GDM1 (cell line): ENCODE results near the gene INSL3.
"Not testable (repeated sequence)": the region's sequence is repeated elsewhere in the genome, so short reads cannot be mapped to it uniquely, and the experiment has no call there.

Experiments
- DNase-seq: peaks from one replicate; lab custom pipeline; 2025; lab: John Stamatoyannopoulos, UW

The INSL3 gene

DNA sequence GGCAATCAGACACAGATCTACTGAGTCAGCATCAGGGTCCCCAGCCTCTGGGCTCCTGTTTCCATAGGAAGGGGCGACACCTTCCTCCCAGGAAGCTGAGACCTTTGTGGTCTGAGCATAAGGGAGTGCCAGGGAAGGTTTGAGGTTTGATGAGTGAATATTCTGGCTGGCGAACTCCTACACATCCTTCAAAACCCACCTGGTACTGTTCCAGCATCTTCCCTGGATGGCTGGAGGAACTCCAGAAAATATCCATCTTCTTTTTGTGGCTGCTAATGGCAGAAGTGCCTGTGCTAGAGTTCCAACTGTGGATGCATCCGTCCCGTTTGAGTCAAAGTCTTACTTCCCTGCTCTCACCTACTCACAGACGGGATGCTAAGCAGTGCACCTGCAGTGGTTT is 9.2 kb downstream of the INSL3 start:
- DNase-seq, result no peak

DNA sequence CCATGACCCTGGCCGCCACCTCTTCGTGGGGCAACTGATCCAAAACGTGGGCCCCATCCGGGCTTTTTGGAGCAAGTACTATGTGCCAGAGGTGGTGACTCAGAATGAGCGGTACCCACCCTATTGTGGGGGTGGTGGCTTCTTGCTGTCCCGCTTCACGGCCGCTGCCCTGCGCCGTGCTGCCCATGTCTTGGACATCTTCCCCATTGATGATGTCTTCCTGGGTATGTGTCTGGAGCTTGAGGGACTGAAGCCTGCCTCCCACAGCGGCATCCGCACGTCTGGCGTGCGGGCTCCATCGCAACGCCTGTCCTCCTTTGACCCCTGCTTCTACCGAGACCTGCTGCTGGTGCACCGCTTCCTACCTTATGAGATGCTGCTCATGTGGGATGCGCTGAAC is 9.6 kb downstream of the INSL3 start:
- DNase-seq, result no peak

DNA sequence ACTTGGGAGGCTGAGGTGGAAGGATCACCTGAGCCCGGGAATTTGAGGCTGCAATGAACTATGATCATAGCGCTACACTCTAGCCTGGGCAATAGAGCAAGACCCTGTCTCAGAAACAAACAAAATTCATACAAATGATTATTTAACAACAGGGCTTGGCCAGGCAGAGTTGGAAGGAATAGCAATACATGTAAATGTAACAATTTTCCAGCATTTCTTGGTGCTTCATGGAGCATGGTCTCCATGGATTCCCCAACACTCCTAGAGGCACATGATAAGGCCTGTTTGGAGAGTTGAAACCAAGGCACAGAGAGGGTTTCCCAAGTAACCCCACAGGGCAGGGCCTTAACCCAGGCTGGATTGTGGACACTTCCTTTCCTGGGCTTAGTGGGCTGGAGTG is 10.2 kb downstream of the INSL3 start:
- no peak for DNase-seq

DNA sequence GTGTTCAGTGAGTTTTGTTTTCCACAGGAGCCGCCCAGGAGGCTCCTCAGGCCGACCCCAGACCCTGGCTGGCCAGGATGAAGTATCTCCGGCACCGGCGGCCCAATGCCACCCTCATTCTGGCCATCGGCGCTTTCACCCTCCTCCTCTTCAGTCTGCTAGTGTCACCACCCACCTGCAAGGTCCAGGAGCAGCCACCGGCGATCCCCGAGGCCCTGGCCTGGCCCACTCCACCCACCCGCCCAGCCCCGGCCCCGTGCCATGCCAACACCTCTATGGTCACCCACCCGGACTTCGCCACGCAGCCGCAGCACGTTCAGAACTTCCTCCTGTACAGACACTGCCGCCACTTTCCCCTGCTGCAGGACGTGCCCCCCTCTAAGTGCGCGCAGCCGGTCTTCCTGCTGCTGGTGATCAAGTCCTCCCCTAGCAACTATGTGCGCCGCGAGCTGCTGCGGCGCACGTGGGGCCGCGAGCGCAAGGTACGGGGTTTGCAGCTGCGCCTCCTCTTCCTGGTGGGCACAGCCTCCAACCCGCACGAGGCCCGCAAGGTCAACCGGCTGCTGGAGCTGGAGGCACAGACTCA is 13.5 kb downstream of the INSL3 start:
- no peak for DNase-seq

DNA sequence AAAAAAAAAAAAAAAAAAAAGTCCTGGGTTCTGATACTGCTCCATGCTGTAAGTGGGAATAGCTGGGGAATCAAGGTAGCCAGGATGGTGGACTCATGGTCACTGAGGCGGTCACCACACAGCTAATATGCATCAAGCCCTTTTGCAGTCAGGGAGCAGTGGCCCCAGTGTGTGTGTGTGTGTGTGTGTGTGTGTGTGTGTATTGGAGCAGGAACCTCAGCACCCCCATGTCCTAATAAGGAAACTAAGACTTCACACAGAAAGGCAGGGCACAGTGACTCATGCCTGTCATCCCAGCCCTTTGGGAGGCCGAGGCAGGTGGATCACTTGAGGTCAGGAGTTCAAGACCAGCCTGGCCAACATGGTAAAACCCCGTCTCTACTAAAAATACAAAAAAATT is 14.4 kb downstream of the INSL3 start:
- DNase-seq, result no peak

DNA sequence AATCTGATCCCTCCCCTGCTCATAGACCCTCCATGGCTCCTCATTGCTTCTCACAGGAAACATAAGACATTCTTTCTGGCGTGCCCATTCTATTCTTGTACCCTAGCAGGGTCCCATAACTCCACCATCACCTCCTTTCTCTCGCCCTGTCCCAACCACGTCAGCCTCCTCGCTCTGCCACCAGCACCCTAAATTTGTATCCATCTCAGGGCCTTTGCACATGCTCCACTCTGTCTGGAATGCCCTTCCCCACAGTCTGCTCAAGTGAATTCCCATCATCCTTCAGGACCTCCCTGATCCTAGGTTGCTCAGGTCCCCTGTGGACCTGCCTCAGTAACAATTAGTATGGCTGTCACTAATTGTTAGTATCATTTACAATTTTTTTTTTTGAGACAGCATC is 15.9 kb downstream of the INSL3 start:
- DNase-seq, result no peak

DNA sequence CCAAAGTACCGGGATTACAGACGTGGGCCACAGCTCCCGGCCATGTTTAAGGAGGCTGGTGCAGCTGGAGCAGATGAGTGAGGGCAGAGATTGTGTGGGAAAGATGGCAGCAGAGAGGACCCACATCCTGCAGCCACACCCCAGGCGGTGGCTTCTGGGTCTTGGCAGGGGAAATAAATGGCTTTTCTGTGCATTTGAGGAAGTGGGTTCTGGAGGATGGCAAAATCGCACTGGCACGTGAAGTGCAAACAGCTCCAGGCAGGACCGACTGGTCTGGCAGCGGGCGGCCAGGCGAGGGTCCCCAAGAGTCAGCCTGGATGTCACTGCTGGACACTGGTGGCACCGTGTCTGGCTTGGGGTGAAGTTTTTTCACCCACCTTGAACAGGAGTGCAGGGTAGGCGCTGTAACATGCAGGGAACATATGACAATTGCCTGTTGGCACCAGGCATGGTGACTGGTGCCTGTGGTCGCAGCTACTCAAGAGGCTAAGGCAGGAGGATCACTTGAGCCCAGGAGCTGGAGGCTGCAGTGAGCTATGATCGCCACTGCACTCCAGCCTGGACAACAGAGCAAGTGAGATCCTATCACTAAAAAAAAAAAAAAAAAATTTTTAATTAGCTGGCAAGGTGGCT is 17.9 kb downstream of the INSL3 start:
- peak; percentile 68 for DNase-seq

DNA sequence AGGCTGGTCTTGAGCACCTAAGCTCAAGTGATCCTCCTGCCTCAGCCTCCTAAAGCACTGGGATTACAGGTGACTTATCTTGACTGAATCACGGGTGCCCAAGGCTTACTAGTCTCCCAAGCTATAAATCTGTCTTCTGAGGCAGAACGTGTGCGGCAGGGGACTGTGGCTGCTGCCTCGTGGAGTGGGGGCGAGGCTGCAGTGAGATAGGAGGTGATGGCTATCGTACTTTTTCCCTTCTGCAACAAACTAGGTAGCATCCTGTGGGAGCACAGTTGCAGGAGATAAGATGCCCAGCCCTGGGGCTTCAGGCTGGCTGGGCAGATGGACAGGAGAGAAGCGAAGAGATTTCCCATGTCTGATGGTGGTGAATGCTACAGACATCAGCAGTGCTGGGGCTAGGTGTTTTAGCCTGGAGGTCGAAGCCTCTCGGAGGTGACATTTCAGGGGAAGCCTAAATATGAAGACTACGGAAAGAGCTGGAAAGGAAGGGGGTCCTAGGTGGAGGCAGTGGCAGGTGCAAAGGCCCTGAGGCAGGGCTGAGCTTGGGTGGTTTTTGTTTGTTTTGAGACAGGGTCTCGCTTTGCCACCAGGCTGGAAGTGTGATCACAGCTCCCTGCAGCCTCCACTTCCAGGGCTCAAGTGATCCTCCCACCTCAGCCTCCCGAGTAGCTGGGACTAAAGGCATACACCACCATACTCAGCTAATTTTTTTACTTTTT is 19.0 kb downstream of the INSL3 start:
- no peak for DNase-seq

DNA sequence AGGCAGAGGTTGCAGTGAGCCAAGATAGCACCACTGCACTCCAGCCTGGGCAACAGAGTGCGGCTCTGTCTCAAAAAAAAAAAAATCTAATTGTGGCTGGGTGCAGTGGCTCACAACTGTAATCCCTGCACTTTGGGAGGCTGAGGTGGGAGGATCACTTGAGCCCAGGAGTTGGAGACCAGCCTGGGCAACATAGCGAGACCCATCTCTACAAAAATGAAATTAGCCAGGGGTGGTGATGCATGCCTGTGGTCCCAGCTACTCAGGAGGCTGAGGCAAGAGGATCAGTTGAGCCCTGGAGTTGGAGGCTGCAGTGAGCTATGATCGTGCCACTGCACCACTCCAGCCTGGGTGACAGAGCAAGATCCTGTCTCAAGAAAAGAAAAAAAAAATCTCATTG is 22.7 kb downstream of the INSL3 start:
- not testable (repeated sequence) for DNase-seq

DNA sequence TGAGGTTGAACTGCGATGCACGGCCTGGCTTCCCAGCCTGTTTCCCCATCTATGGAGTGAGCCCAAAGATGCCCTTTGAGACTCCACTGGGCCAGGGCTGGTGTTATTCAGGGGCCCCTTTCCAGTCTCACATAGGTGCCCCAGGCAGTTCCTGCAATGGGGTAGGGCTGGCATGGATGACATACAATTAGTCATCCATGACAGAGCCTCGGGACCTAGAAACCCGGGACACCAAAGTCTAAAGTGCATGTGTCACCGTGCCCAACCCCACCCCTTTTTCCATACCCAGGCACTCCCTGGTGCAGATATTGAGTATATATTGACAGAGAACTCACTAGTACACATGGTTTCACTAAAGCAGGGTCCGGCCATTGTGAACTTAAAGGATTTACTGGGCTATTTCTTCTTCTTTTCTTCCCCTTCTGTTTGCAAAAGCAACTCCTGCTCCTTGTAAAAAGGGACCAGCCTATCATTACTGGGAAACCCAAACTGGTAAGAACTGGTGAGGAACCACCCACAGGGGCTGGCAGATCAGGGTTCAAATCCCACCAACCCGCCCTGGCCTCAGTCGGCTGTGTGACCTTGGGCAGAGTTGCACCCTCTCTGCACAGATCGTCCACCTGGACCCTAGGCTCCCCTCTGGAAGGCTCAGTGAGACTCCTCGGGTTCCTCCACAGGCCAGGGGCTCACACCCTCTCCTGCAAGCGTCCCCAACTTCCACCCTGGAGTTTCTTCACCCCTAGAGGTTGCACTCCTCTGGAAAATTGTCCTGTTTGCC is 23.7 kb downstream of the INSL3 start:
- no peak for DNase-seq

DNA sequence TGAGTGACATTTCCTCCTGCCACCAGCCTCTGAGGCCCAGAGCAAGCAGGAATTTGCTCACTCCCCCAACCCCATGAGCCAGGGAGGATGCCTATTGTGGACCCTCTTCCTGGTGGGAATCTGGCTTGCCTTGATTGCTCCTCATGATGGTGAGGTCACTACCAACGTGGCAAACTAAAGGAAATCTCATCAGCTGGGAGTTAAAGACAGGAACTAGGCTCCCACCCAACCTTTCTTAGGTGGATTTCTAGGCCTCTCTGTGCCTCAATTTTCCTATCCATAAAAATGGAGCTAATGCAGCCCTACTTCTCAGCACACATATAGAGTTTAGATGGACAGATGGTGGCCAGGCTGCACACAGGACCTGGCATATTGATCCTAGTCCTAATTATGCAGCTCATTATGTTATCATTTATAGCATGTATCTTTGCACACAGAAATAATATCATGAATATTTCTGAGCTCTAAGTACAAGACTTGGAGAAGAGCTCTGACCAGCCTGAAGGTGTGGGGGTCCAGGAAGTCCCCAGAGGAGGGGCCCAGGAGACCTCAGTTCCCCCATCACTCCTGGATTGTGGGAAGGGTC is 24.4 kb downstream of the INSL3 start:
- DNase-seq, result no peak

DNA sequence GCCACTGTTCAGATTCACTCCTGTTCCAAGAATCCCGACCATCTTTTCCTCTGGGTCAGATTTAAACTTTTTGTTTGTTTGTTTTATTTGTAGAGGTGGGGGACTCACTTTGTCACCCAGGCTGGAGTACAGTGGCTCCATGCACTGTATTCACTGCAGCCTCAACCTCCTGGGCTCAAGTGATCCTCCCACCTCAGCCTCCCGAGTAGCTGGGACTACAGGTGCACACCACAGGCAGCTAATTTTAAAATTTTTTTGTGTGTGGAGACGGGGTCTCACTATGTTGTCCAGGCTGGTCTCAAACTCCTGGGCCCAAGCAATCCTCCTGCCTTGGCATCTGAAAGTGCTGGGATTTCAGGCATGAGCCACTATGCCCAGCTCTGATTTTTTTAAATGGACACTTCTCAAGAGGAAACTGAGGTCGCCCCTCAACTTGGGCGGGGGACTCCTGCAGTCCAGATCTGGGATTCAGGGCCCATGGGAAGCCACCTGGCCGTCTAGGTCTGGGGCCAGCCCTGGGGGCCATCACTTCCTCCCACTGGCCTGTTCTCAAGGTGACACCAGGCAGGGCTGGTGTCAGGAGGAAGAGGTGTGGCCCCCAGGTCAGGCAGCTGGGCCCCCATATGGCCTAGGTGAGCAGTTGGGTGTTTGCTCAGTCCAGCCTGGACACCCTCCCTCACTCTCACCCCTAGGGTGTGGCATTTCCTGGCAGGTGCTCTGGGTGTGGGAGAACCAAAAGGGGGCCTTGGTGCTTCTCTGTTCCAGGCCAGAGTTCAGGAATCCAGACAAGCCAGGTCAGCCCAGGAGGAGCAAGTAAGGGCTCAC is 25.1 kb downstream of the INSL3 start:
- no peak for DNase-seq

DNA sequence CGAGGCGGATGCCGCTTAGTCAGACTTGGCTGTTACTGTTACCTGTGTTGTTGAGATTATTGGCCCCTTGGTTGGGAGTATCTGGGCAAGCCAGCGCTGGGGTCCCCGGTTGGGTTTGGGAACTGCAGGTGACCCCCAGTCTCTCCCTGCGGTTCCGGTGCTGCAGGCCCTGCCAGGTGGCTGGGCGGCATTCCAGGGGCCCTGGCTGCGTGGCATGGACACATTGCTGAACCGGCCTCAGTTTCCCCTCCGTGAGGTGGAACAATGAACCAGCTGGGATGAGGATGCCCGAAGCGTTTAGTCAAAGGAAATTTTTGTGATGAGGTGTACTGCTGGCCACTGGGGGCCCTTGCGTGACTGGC is 25.8 kb downstream of the INSL3 start:
- DNase-seq, result no peak

DNA sequence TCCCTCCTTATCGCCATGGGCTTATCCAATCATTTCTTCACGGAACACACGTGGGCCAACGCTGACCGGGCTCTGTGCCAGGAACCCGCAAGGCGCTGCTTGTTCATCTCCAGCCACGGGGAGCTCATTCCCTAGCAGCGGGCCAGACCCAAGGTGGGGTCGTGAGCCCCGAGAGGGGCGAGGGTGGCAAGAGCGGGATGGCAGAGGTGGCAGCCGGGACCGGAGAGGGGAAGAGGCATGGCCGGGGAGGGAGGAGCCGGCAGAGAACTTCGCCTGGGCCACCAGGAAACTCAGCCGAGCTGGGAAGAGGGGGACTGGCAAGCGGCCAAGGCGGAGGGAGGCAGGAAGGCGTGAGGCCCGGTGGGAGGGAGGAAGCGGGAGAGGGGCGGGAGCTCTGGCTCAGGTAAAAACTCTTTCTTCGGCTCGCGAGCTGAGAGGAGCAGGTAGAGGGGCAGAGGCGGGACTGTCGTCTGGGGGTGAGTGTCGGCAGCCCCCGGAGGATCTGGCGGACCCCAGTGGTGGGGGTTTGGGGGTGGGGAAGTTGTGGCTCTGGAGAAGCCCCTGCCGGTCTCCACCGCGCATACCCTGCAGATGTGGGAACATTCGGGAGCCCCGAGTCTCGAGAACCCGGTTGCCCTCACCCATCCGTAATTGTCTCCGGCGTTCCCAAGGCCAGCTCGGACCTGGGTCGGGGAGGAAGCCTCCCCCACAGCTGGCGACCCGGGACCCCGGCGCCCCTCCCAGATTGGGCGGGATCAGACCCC is 26.4 kb downstream of the INSL3 start, which contains the start of gene B3GNT3:
TSS of gene B3GNT3 (plus strand) at position 408 of the 764 bp plus-strand sequence. CDS start 12,670 bp downstream, outside the sequence.
- DNase-seq, result no peak

DNA sequence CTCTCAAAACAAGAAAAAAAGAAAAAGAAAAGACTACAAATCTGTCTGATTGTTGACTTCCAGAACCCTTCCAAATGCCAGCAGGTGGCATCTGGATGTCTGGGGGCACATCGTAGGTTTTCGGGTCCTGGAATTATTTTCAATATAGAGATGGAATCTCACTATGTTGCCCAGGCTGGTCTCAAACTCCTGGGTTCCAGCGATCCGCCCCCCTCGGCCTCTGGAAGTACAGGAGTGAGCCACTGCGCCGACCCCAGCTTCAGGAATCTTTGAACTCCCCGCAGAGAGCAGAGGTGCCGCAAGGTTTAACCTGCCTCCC is 26.9 kb downstream of the INSL3 start:
- DNase-seq, result no peak

DNA sequence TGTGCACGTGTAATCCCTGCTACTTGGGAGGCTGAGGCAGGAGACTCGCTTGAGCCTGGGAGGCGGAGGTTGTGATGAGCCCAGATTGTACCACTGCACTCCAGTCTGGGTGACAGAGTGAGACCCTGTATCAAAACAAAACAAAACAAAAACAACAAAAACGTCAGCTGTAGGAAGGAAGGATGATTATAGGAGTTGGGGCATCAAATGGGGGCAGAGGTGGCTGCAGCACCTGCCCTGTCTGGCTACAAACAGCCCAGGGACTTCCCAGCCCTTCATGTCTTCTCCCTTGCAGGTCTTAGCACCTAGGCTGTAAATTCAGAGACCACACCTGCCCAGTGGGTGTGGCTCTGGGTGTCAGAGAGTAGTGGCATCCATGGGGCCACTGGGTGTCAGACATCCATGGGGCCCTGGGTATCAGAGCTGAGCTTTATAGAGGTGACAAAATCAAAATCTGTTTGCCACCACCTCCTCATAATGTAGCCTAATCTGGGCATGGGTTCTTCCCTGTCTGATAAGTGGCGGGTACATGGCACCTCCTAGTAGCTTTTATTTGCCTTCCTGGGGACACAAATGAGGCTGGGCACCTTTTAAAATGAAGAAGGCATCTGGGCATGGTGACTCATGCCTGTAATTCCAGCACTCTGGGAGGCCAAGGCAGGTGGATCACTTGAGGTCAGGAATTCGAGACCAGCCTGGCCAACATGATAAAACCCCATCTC is 31.1 kb downstream of the INSL3 start:
- no peak for DNase-seq

DNA sequence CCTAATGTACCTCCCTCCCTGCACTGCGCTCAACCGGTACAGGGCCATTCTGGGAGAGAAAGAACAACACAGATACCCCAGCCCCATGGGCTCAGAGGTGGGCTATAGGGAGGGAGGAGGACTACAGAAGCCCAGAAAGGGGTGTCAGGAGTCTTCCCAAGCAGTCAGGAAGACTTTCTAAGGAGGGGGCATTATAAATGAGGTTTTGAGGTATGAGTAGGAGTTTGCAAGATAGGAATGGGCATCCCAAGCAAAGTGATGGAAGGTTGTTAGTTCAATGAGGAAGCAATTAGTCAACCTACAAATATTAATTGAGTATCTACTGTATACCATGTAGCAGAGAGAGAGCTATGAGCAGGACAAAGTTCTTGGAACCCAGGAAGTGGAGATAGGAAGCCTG is 32.7 kb downstream of the INSL3 start:
- DNase-seq, result no peak

DNA sequence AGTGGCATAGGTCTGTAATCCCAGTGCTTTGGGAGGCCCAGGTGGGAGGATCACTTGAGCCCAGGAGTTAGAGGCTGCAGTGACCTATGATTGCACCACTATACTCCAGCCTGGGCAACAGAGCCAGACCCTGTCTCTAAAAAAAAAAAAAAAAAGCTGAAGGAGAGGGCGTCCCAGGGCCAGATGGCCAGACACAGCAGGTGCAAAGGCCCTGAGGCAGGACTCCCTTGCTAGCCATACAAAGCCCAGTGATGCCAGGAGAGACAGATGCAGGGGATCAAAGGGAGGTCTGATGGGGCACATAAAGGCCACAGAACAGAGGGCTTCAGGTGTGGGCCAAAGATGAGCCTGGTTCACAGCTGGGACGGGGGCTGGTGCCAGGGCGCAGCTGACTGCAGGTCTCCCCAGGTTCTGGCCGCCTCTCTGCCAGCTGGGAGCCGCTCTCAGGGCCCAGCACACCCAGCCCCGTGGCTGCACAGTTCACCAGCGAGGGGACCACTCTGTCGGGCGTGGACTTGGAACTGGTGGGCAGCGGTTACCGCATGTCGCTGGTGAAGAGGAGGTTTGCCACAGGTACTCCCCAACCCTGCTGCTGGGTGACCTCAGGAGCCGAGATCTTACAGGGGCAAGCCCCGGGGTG is 33.9 kb downstream of the INSL3 start:
- no peak for DNase-seq

DNA sequence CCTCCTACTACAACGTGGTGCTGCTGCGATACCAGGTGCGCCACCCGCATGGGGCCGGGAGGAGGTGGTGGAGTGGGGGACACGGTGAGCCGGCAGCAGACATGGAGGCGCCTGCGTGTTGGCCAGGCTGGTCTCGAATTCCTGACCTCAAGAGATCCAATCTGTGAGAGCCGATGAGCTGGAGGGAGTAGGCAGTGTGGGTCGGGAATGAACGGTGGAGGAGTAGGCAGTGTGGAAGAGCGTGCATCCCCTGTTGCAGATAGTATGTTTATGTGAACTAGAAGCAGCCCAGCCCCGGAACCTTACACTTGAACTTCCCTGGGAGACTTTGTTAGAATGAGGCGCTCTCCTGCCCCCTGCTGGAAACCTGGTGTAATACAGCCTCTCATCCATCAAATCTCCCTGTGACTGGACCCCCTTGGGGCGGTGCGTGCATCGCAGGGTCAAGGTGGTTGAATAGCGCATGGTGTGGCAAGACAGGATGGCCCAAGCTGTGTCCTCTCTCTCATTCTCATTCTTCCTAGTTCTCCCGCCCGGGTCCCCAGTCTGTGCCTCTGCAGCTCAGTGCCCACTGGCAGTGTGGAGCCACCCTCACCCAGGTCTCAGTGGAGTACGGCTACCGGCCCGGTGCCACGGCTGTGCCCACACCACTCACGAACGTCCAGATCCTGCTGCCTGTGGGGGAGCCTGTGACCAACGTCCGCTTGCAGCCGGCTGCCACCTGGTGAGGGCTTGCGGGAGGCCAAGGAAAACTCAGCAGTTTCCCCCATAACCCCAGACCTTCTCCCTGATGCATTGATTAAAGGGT is 36.9 kb downstream of the INSL3 start:
- peak; percentile 59 for DNase-seq
